ENCODE results near the gene MOG.

The MOG gene

DNA sequence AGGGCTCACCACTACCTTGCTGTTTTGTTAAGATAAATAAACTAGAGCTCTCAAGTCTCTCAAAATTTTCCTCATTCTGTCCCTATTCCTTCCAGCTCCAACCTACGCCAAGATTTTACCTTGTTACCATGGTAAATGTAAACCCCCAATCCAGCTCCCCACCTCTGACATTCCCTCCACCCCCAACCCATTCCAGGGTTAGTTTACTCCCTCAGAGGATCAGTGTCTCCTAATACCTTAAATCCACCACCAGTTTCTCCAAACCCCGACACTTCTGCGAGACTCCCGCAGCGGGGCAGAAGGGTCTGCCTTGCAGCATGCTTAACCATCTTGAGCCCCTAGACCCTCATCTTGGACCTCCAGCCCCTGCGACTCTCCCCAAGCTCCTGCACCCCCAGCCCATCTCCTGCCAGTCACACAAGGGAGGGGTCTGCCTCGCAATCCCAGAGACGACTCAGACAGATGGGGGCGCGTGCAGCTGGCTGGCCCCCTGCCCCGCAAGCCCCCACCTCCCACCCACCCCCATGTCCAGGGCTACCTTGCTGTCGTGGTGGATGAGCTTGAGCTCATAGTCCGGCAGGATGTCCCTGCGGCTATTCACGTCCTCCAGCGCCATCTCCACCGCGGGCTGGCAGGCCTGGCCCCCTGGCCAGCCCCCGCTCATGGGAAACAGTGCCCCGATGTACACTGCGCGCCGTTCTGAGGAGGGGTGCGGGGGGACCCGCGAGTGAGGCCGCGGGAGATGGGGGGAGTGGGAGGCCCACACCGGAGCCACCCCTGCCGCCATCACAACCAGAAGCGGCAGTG, 29.7 kb upstream of the MOG start:
- peak overlapping the region; percentile 61 for H3K4me3 ChIP-seq
- H3K4me1 ChIP-seq, result peaks cover 34% of the 10 kb centered on the region
- peak overlapping the region; percentile 64 for H3K27ac ChIP-seq
- no peaks in the 10 kb centered on the region for H3K27me3 ChIP-seq
- no peaks in the 10 kb centered on the region for H3K9me3 ChIP-seq
- no peak for TF ChIP-seq Cebpa-rat (IDR thresholded peaks at IDR 0.05)
- peak overlapping the region; percentile 50; the same call in 1 of the 2 replicates for H3K9ac ChIP-seq
- H3K4me2 ChIP-seq, result peak overlapping the region; percentile 76
- H3K36me3 ChIP-seq, result peaks cover 26% of the 10 kb centered on the region
- H4K20me1 ChIP-seq, result peaks cover 23% of the 10 kb centered on the region

DNA sequence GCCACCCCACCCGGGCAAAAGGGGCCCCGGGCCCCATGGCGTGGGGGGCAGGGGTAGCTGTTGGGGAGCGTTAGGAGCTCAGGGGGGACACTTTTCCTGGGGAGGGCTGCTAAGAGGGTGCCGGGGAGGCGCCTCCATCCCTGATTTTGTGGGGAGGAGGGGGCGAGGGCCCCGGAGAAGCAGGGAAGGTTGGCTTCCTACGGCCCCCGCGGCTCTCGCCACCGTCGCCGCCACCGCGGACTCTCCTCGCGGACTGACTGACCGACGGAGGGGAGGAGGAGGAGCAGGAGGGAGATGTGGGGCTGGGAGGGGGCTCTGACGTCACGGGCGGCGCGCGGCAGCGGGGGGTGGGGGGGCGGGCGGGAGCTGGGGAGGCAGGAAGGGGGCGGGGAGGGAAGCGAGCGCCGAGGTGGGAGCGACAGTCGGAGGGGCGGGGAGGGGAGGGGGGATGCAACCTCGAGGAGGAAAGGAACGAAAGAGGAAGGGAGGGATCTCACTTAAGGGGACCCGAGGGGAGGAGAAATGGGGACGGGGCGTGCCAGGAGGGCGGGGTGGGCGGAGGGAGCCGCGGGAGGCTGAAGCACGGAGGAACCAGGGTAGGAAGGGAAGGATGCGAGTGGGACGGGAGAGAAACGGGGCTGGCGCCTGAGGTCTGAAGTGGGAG, 29.0 kb upstream of the MOG start:
- Histone ChIP-seq H3K4me3 (peak overlapping the region; percentile 75), H3K4me1 (peaks cover 35% of the 10 kb centered on the region), H3K9me3 (no peaks in the 10 kb centered on the region), H3K27me3 (no peaks in the 10 kb centered on the region), H3K4me2 (peak overlapping the region; percentile 92), H3K27ac (peak overlapping the region; percentile 74), H4K20me1 (peaks cover 24% of the 10 kb centered on the region), H3K9ac (peak overlapping the region; percentile 79), H3K36me3 (peaks cover 18% of the 10 kb centered on the region)
- TF ChIP-seq Cebpa-rat (IDR thresholded peaks at IDR 0.05), result no peak

DNA sequence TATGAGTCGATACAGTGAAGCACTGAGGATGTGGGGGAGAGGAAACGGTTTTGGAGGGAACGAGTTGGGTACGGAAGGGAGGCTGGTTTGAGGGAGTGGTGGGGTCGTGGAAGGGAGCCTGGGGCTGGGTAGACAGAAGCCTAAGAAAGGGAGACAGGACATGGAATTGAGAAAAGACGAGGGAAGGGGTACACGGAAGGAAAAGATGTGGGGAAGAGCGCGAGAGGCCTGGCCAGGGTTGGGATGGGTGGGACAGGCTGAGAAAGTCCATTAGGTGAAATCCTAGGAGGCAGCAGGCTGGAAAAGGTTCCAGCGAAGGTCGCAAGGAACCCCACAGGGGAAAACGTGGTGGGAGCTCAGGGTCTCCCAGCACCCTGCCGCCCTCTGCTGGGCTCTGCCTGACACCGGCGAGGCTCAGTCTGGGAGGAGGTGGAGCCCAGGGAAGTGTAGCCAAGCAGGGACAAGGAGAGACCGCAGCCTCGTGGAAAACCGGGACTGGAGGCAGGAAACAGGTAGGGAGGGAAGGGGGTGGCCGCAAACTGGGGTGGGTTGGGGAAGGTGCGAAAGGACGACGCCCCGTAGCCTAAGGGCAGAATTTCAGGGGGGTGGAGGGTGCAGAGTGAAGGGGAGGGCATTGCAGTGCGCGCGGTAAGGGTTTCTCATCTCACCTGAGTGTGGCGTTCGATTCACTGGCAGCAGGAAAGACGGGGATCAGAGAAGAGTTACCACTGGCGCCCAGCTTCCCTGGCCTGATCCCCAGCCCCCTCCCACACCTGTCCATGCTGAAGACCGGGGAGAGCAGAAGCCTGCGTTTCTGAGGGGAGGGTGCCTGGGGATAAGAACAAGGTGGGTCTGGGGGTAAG, 28.2 kb upstream of the MOG start:
- Histone ChIP-seq H3K36me3 (peaks cover 11% of the 10 kb centered on the region), H3K4me3 (peak overlapping the region; percentile 75), H3K27ac (peak overlapping the region; percentile 74), H4K20me1 (peaks cover 24% of the 10 kb centered on the region), H3K9me3 (no peaks in the 10 kb centered on the region), H3K27me3 (no peaks in the 10 kb centered on the region), H3K4me2 (peak overlapping the region; percentile 92), H3K4me1 (peaks cover 39% of the 10 kb centered on the region), H3K9ac (peak overlapping the region; percentile 79)
- TF ChIP-seq Cebpa-rat (IDR thresholded peaks at IDR 0.05), result no peak

DNA sequence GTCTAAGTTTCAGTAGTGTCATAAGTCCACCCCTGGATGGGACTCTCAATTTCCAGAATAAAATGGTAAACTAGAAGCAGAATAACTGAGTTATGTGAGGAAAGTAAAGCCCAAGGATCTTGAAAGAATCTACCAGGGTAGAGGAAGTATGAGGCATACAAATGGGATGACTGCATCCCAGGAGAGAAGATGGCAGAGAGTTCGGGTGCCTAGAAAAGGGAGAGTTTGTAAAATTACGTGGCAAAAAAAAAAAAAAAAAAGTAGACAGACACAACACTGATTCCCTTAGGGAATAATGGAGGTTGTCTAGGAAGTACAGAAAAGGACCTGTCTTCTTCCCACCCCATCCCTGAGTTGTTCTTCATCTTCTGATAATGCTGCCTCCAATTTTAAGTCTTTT, 27.3 kb upstream of the MOG start:
- Histone ChIP-seq H3K9me3 (no peaks in the 10 kb centered on the region), H3K9ac (no peak overlapping the region), H4K20me1 (peaks cover 24% of the 10 kb centered on the region), H3K4me2 (peak overlapping the region; percentile 92), H3K4me3 (peak overlapping the region; percentile 75; the same call in 1 of the 2 replicates), H3K4me1 (peaks cover 48% of the 10 kb centered on the region), H3K36me3 (0 out of 2 replicates have a peak, but pooled peaks cover 2% of the 10 kb centered on the region), H3K27me3 (no peaks in the 10 kb centered on the region), H3K27ac (no peak overlapping the region)
- TF ChIP-seq Cebpa-rat (IDR thresholded peaks at IDR 0.05), result no peak

DNA sequence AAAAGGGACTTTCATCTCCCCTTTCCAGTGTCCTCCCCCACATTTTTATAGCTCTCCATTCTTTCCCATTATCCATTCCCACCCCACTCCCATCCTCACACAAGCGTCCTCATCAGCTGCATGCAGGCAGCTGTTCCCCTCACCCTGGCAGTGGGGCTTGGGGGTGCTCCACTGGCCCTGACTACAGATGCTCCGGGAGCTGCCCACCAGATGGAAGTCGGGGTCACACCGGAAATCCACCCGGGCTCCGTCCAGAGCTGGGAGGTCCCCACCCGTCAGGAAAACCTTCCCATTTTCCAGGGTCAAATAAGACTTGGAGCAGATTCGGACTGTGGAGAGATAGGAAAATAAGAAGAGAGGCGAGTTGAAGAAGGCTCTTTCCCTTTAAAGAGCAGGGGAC, 26.6 kb upstream of the MOG start:
- no peaks in the 10 kb centered on the region for H3K36me3 ChIP-seq
- H3K4me3 ChIP-seq, result no peak overlapping the region
- no peak for TF ChIP-seq Cebpa-rat (IDR thresholded peaks at IDR 0.05)
- H3K4me2 ChIP-seq, result peak overlapping the region; percentile 92
- no peak overlapping the region for H3K27ac ChIP-seq
- H4K20me1 ChIP-seq, result peaks cover 24% of the 10 kb centered on the region
- H3K9me3 ChIP-seq, result no peaks in the 10 kb centered on the region
- no peak overlapping the region for H3K9ac ChIP-seq
- H3K4me1 ChIP-seq, result peaks cover 49% of the 10 kb centered on the region
- H3K27me3 ChIP-seq, result no peaks in the 10 kb centered on the region

DNA sequence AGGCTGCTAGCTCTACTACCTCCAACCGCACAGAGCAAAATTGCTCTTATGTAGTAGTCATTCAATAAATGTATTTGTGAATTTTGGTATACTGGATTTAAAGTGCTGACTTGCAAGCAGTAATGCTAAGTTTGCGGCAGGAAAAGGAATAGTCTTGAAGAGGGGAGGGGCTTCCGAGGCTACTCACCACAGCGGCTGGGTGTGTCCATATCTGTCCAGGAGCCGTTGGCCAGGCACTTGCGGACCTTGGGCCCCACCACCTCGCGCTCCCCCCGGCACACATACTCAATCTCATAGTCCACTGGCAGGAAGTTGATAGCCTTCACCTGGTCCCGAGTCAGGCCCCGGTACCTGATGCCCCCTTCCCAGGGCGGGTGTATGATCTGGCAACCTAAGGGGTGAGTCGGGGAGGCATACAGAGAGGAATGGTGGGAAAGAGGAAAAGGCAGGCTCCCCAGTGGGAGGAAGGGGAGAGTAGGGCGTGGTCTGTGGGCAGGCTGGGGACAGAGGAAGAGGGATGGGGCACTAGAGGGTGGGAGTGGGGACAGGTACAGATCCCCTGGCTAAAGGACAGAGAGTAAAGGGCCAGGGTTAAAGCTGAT, 25.6 kb upstream of the MOG start:
- no peaks in the 10 kb centered on the region for H3K27me3 ChIP-seq
- H3K27ac ChIP-seq, result no peak overlapping the region
- H3K4me3 ChIP-seq, result peak overlapping the region; percentile 74; the same call in 1 of the 2 replicates
- no peak for TF ChIP-seq Cebpa-rat (IDR thresholded peaks at IDR 0.05)
- peak overlapping the region; percentile 92 for H3K4me2 ChIP-seq
- peaks cover 49% of the 10 kb centered on the region for H3K4me1 ChIP-seq
- H3K36me3 ChIP-seq, result no peaks in the 10 kb centered on the region
- H3K9me3 ChIP-seq, result no peaks in the 10 kb centered on the region
- H3K9ac ChIP-seq, result 0 out of 2 replicates have a peak overlapping the region, but pooled peaks have one; percentile 19
- H4K20me1 ChIP-seq, result peaks cover 24% of the 10 kb centered on the region

DNA sequence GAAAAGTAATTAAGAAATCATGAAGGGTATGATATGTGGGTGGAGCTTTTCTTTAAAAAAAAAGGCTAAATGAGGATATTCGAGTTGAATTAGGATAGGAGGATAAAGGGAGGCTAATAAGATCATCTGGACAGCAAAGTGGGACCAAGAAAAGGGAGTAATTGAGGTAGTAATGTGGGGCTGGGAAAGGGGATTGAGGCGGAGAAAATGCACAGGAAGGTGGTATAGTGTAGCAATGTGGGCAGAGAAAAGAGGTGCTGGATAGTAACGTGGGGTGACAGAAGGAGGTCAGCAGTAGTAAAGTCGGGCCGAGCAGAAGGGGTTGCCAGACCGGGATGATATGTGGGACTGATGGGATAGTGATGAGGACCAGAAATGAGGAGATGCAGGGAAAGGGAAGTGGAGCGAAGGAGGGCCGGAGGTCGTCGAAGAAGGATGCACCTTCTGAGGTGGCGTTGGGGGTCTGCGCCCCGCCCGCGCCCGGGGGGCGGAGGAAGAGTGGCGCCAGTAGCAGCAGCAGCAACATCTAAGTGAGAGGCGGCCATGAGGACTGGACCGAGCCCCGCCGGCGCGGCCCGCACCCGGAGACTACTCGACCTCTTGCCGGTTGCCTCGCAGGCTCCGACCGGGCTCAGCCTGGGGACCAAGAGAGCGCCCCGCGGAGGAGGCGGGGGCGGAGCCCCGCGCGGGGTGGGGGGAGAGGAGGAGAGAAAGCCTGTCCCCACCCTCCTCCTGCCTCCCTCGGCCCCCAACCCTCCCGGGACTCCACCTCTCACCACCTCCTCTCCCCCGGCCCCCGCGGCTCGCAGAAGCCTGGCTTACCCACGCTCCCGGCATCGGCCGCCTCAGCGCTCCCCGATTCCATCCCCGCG, 24.8 kb upstream of the MOG start:
- Histone ChIP-seq H3K4me3 (peak overlapping the region; percentile 74), H3K27ac (peak overlapping the region; percentile 64), H3K4me1 (peaks cover 49% of the 10 kb centered on the region), H3K27me3 (no peaks in the 10 kb centered on the region), H3K9me3 (no peaks in the 10 kb centered on the region), H3K9ac (peak overlapping the region; percentile 74), H4K20me1 (peaks cover 24% of the 10 kb centered on the region), H3K4me2 (peak overlapping the region; percentile 92), H3K36me3 (no peaks in the 10 kb centered on the region)
- no peak for TF ChIP-seq Cebpa-rat (IDR thresholded peaks at IDR 0.05)

DNA sequence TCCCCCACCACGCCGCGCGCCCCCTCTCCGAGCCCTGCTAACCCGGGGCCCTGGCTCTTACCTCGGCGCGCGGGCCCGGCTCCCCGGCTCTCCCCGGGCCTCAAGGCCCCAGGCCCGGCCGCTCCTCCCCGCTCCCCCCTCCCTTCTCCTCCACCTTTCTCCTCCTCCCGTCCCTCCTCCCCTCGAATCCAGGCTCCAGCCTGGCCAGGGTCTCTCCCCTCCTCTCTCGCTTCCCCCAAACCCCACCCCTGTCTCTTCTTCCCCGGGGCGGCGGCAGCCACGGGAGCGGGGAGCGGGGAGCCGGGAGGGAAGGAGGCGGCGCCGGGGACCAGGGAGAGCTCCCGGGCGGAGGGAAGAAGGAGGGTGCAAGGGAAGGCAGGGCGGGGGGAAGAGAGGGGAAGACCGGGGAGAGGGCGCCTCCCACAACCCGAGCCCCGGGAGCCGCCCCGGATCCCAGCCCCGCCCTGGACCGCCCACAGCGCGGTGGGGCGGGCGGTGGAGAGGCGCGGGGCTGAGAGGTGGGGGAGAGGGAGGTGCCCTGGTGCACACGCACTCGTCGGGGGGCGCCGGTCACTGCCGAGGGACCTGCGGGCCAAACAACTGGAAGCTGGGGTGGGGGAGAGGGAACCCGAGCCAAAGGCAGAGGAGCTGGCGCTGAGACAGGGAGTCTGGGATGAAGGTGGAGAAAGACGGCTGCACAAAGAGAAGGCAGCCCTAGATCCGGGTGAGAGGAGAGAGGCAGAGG, 23.9 kb upstream of the MOG start, which contains the start of gene GABBR1:
Gene GABBR1 (minus strand): TSS at position 395 of the 745 bp plus-strand sequence. CDS start 798 bp downstream, outside the sequence.
- peak within 1 kb of the TSS; percentile 74 for H3K9ac ChIP-seq
- peak within 1 kb of the TSS; percentile 74 for H3K4me3 ChIP-seq
- H3K4me1 ChIP-seq, result peaks cover 49% of the 10 kb centered on the region
- H3K27me3 ChIP-seq, result no peaks in the 10 kb centered on the region
- H4K20me1 ChIP-seq, result peaks cover 24% of the 10 kb centered on the region
- no peaks in the 10 kb centered on the region for H3K9me3 ChIP-seq
- H3K27ac ChIP-seq, result peak within 1 kb of the TSS; percentile 64
- TF ChIP-seq Cebpa-rat (IDR thresholded peaks at IDR 0.05), result no peak
- no peaks in the 10 kb centered on the region for H3K36me3 ChIP-seq
- H3K4me2 ChIP-seq, result peak within 1 kb of the TSS; percentile 92

Measured in BLaER1 (cell line).